Panc1 (cell line): ENCODE measurements around the gene LITAF.
"Not testable (repeated sequence)": the region's sequence is repeated elsewhere in the genome, so short reads cannot be mapped to it uniquely, and the experiment has no call there.

Experiments used
- REST ChIP-seq, 2 experiments: IDR thresholded peaks; 2 replicates each; pipeline ENCODE4 v1.6.1; 2011 to 2012; ENCODE audit warnings: low read depth in 2 of 2, control low read depth in 1 of 2, low read length in 1 of 2, mild to moderate bottlenecking in 1 of 2, moderate library complexity in 1 of 2; ENCODE audit not compliant: insufficient read depth in 1 of 2
- SIN3A ChIP-seq: IDR thresholded peaks from 2 replicates; pipeline ENCODE4 v1.6.1; 2012; ENCODE audit warnings: low read depth, mild to moderate bottlenecking, low read length, moderate library complexity, borderline replicate concordance; ENCODE audit not compliant: insufficient read depth

DNA sequence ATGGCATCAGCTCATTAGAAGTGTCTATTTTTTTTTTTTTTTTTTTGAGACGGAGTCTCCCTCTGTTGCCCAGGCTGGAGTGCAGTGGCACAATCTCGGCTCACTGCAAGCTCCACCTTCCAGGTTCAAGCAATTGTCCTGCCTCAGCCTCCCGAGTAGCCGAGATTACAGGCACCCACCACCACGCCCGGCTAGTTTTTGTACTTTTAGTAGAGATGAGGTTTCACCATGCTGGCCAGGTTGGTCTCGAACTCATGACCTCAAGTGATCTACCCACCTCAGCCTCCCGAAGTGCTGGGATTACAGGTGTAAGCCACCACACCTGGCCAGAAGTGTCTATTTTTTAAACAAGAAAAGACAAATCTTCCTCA lies 9.4 kb downstream of the LITAF start:
- TF ChIP-seq SIN3A; REST (IDR thresholded peaks at IDR 0.05; ENCODE audit: insufficient read depth in 1 of 2, low read depth in 2 of 2, low read length in 1 of 2): not testable (repeated sequence)
